Neural cell (in vitro differentiated cells): Measurements from ENCODE around the gene PSMA8.

Experiments
- CTCF ChIP-seq: fragments of 450-650 bp; IDR thresholded peaks from 2 replicates; pipeline ENCODE4 v1.5.1; 2014; ENCODE audit warnings: antibody characterized with exemption, mild to moderate bottlenecking, moderate library complexity; ENCODE audit not compliant: poor library complexity, severe bottlenecking
- EZH2 ChIP-seq: fragments of 200-600, 300-800 bp; shearing (Covaris generic), sonication (generic); IDR thresholded peaks from 2 replicates; pipeline ENCODE4 v1.6.1; 2014; ENCODE audit warnings: antibody characterized with exemption, low read length, borderline replicate concordance, mild to moderate bottlenecking; ENCODE audit not compliant: insufficient read depth, poor library complexity, severe bottlenecking
- REST ChIP-seq: IDR thresholded peaks from 2 replicates; pipeline ENCODE4 v1.6.1; 2012; ENCODE audit warnings: borderline replicate concordance
- SMC3 ChIP-seq: fragments of 450-650 bp; conservative IDR thresholded peaks from 2 replicates; pipeline ENCODE4 v1.6.1; 2014; ENCODE audit warnings: antibody characterized with exemption, mild to moderate bottlenecking, moderate library complexity; ENCODE audit not compliant: poor library complexity
- TAF1 ChIP-seq: IDR thresholded peaks from 2 replicates; pipeline ENCODE4 v1.6.1; 2012; ENCODE audit warnings: low read depth

- TF ChIP-seq REST (no peak), SMC3 (no peak), EZH2 (no peak), CTCF (no peak), TAF1 (no peak)
Observed at GRCh38 chr18:26086959-26087358, 46.7 kb upstream of the PSMA8 start.
